HCT116 (cell line): ENCODE data around the gene ITPKB.
"Not testable (repeated sequence)": the region's sequence is repeated elsewhere in the genome, so short reads cannot be mapped to it uniquely, and the experiment has no call there.

Experiments used
- ATF3 ChIP-seq: IDR thresholded peaks from 2 replicates; pipeline ENCODE4 v1.6.1; 2012
- CTCF ChIP-seq, 3 experiments: fragments of 200-600 bp in 1 of 3; sonication (generic) in 1 of 3; IDR thresholded peaks in 2 of 3; conservative IDR thresholded peaks in 1 of 3; 2 replicates each; pipeline ENCODE4 v1.5.1; 2012 to 2017; ENCODE audit warnings: low read depth in 2 of 3, low read length in 2 of 3, antibody characterized with exemption in 1 of 3, borderline replicate concordance in 1 of 3, control low read depth in 1 of 3, mild to moderate bottlenecking in 1 of 3, mixed read lengths in 1 of 3, mixed run types in 1 of 3, moderate library complexity in 1 of 3; ENCODE audit not compliant: insufficient read depth in 1 of 3
- EGR1 ChIP-seq: IDR thresholded peaks from 2 replicates; pipeline ENCODE4 v1.6.1; 2012; ENCODE audit warnings: low read depth
- ELF1 ChIP-seq: IDR thresholded peaks from 2 replicates; pipeline ENCODE4 v1.6.1; 2012; ENCODE audit warnings: low read depth, borderline replicate concordance
- EZH2 ChIP-seq: fragments of 200-600 bp; sonication (generic); IDR thresholded peaks from 2 replicates; pipeline ENCODE4 v1.6.1; 2017; ENCODE audit warnings: antibody characterized with exemption, mixed run types
- FOSL1 ChIP-seq: IDR thresholded peaks from 2 replicates; pipeline ENCODE4 v1.6.1; 2012; ENCODE audit warnings: low read depth
- JUND ChIP-seq: IDR thresholded peaks from 2 replicates; pipeline ENCODE4 v1.6.1; 2012
- MAX ChIP-seq: IDR thresholded peaks from 2 replicates; pipeline ENCODE4 v1.6.1; 2012
- POLR2A ChIP-seq: IDR thresholded peaks from 2 replicates; pipeline ENCODE4 v1.7.0; 2011; ENCODE audit warnings: borderline replicate concordance; ENCODE audit not compliant: insufficient read depth, insufficient read length; ENCODE audit errors: extremely low read depth
- POLR2AphosphoS5 ChIP-seq: IDR thresholded peaks from 2 replicates; pipeline ENCODE4 v1.6.1; 2011; ENCODE audit warnings: mild to moderate bottlenecking, low read depth, low read length, moderate library complexity
- SP1 ChIP-seq: IDR thresholded peaks from 2 replicates; pipeline ENCODE4 v1.6.1; 2012; ENCODE audit warnings: low read depth
- ZFX ChIP-seq: fragments of 450-650 bp; IDR thresholded peaks from 2 replicates; pipeline ENCODE4 v1.6.1; 2017

- not testable (repeated sequence) for TF ChIP-seq CTCF (IDR thresholded peaks at IDR 0.05 in 2 of 3, conservative IDR thresholded peaks at IDR 0.05 in 1 of 3; ENCODE audit: borderline replicate concordance in 1 of 3, insufficient read depth in 1 of 3, low read depth in 2 of 3, low read length in 2 of 3); EZH2; POLR2A; MAX; ATF3; ZFX; SP1; POLR2AphosphoS5; EGR1; ELF1; JUND; FOSL1
Observed at GRCh38 chr1:226720574-226720973, 18.5 kb downstream of the ITPKB start.
